ENCODE data around the gene TOMM20. TPM values are rescaled to one million over a fixed set of nuclear protein-coding genes. Genes with fewer than 3 reads are reported as not detected.

The TOMM20 gene
- total RNA-seq, 1 experiment from 2014 or later = 184 TPM

- no peak for DNase-seq (ENCODE audit: low spot score)
- CTCF ChIA-PET = interaction anchor here (0.7 kb wide), 1 partner anchor 13 kb away, joined by 3 read pairs; no protein-coding TSS in a partner anchor
- no peaks in the 10 kb centered on the region for H3K27me3 Mint-ChIP-seq (ENCODE audit: low read depth)
- no peaks in the 10 kb centered on the region for H3K36me3 Mint-ChIP-seq
- no peak overlapping the region for H3K4me3 Mint-ChIP-seq
- no peak for TF ChIP-seq GTF2I (CRISPR knock-in tag; conservative IDR thresholded peaks at IDR 0.05)
- 0 out of 2 replicates have a peak, but pooled peaks have one; percentile 37 for TF ChIP-seq ZMAT4 (CRISPR knock-in tag; IDR thresholded peaks at IDR 0.05)
- TF ChIP-seq ZNF416 (CRISPR knock-in tag; IDR thresholded peaks at IDR 0.05) = no peak
- no peak for TF ChIP-seq ETV6 (CRISPR knock-in tag; IDR thresholded peaks at IDR 0.05)
- H3K27ac Mint-ChIP-seq = no peak overlapping the region
- no peaks in the 10 kb centered on the region for H3K9me3 Mint-ChIP-seq
- ATAC-seq = no peak
- POLR2A ChIA-PET = no interaction called here
- H3K4me1 Mint-ChIP-seq = peaks cover 12% of the 10 kb centered on the region
Measured at GRCh38 chr1:235077571-235078479, 50.8 kb downstream of the TOMM20 start.

- Mint-ChIP-seq H3K36me3 (no peaks in the 10 kb centered on the region), H3K4me1 (peaks cover 12% of the 10 kb centered on the region), H3K27ac (no peak overlapping the region), H3K9me3 (no peaks in the 10 kb centered on the region), H3K27me3 (ENCODE audit: low read depth) (no peaks in the 10 kb centered on the region), H3K4me3 (no peak overlapping the region)
- TF ChIP-seq MXD4 (CRISPR knock-in tag; IDR thresholded peaks at IDR 0.05; ENCODE audit: borderline replicate concordance) (no peak), CDX4 (CRISPR knock-in tag; IDR thresholded peaks at IDR 0.05; ENCODE audit: borderline replicate concordance) (no peak), AR (CRISPR knock-in tag; IDR thresholded peaks at IDR 0.05) (no peak), NFYB (CRISPR knock-in tag; conservative IDR thresholded peaks at IDR 0.05; ENCODE audit: low read depth) (no peak), SMAD4 (CRISPR knock-in tag; IDR thresholded peaks at IDR 0.05) (no peak), FOXP4 (CRISPR knock-in tag; IDR thresholded peaks at IDR 0.05) (no peak), FOXJ3 (CRISPR knock-in tag; IDR thresholded peaks at IDR 0.05; ENCODE audit: borderline replicate concordance) (no peak), ZNF121 (CRISPR knock-in tag; IDR thresholded peaks at IDR 0.05) (no peak), STAT6 (CRISPR knock-in tag; conservative IDR thresholded peaks at IDR 0.05; ENCODE audit: low read depth) (no peak), GRHL2 (CRISPR knock-in tag; IDR thresholded peaks at IDR 0.05; ENCODE audit: insufficient replicate concordance, severe bottlenecking) (no peak), HMGA2 (CRISPR knock-in tag; IDR thresholded peaks at IDR 0.05) (no peak)
- DNase-seq (ENCODE audit: low spot score) (no peak), ATAC-seq (no peak)
- POLR2A ChIA-PET = no interaction called here
- CTCF ChIA-PET = interaction anchor here (0.7 kb wide), 1 partner anchor 13 kb away, joined by 3 read pairs; no protein-coding TSS in a partner anchor
Measured at GRCh38 chr1:235077163-235077540, 51.5 kb downstream of the TOMM20 start.
